Tibial nerve (tissue), 4 donors: ENCODE measurements around the gene PLB1. TPM values are rescaled to one million over a fixed set of nuclear protein-coding genes. Genes with fewer than 3 reads are reported as not detected.

ENCODE experiments used
- DNase-seq, 2 donors: peaks; one replicate each; pipeline ENCODE4 v3.0.0-alpha.2; 2019; ENCODE audit warnings: low spot score in 2 of 2
- H3K27ac ChIP-seq, 4 donors: fragments of 200-600 bp; sonication (generic) in 3 of 4; one replicate each; pipeline ENCODE4 v1.5.1; 2017 to 2019; ENCODE audit warnings: mild to moderate bottlenecking in 1 of 4
- H3K27me3 ChIP-seq, 2 donors: fragments of 200-600 bp; sonication (generic) in 1 of 2; one replicate each; pipeline versions ENCODE4 v1.5.1 to v1.6.0; 2017 to 2019
- H3K36me3 ChIP-seq, 3 donors: fragments of 200-600 bp; sonication (generic); one replicate each; pipeline ENCODE4 v1.5.1; 2018 to 2019
- H3K4me1 ChIP-seq, 4 donors: fragments of 200-600 bp; sonication (generic) in 3 of 4; one replicate each; pipeline ENCODE4 v1.5.1; 2017 to 2019
- H3K4me3 ChIP-seq, 4 donors: fragments of 200-600 bp; sonication (generic) in 3 of 4; one replicate each; pipeline ENCODE4 v1.5.1; 2017 to 2019; ENCODE audit warnings: mild to moderate bottlenecking in 1 of 4, moderate library complexity in 1 of 4
- H3K9me3 ChIP-seq, 4 donors: fragments of 200-600 bp; sonication (generic) in 3 of 4; one replicate each; pipeline ENCODE4 v1.5.1; 2017 to 2019
- CTCF ChIP-seq, 5 experiments: fragments of 200-600 bp in 3 of 5; fragments of 450-650 bp in 2 of 5; sonication (generic) in 3 of 5; IDR thresholded peaks; one replicate each; pipeline ENCODE4 v1.5.1; 2016 to 2019; ENCODE audit warnings: antibody characterized with exemption in 5 of 5, mild to moderate bottlenecking in 3 of 5, moderate library complexity in 2 of 5
- EP300 ChIP-seq, 2 donors: sonication (generic); formaldehyde crosslinking; IDR thresholded peaks; one replicate each; pipeline ENCODE4 v1.6.1; 2017; ENCODE audit warnings: antibody characterized with exemption in 2 of 2, mild to moderate bottlenecking in 1 of 2
- POLR2A ChIP-seq, 2 donors: fragments of 450-650 bp; IDR thresholded peaks; one replicate each; pipeline ENCODE4 v1.6.1; 2017; ENCODE audit warnings: antibody characterized with exemption in 2 of 2, mild to moderate bottlenecking in 2 of 2, moderate library complexity in 2 of 2
- WGBS, 2 donors: methylation state at CpG; one replicate each; pipeline ENCODE4 v1.1.5; 2018; 5-methylcytosine and 5-hydroxymethylcytosine counted together
- total RNA-seq, 4 donors: library from RNA; depleted of rRNA; stranded (reverse); fragments of >200 nt; gene quantifications; one replicate each; pipeline ENCODE4 v1.1.0, GENCODE V29; 2016

Gene PLB1
- total RNA-seq, 4 donors from 2014 or later, result 1.7 to 8.4 (median 4.7) TPM

GRCh38 chr2:28617502-28618184 is 121.8 kb downstream of the PLB1 start:
- Histone ChIP-seq H3K4me1 (peaks cover 3 to 27% (median 23%) of the 10 kb centered on the region in 4 donors), H3K36me3 (no peaks in the 10 kb centered on the region), H3K4me3 (no peak overlapping the region), H3K9me3 (no peaks in the 10 kb centered on the region), H3K27ac (no peak overlapping the region), H3K27me3 (no peaks in the 10 kb centered on the region)
- TF ChIP-seq EP300 (IDR thresholded peaks at IDR 0.05) (no peak), POLR2A (IDR thresholded peaks at IDR 0.05) (no peak), CTCF (IDR thresholded peaks at IDR 0.05) (no peak)
- no peak for DNase-seq
- 87 to 95% methylated on average over 3 of the region's 3 CpGs for WGBS, 2 donors

- no peak overlapping the region for H3K27ac ChIP-seq
- 84% methylated on average over 12 of the region's 12 CpGs for WGBS, 2 donors
- H3K9me3 ChIP-seq, result no peaks in the 10 kb centered on the region
- no peak overlapping the region for H3K4me3 ChIP-seq
- no peaks in the 10 kb centered on the region for H3K27me3 ChIP-seq
- no peak for DNase-seq
- no peak for TF ChIP-seq CTCF (IDR thresholded peaks at IDR 0.05)
- TF ChIP-seq POLR2A (IDR thresholded peaks at IDR 0.05), result no peak
- TF ChIP-seq EP300 (IDR thresholded peaks at IDR 0.05), result no peak
- H3K4me1 ChIP-seq, result peaks cover 3 to 27% (median 23%) of the 10 kb centered on the region in 4 donors
- H3K36me3 ChIP-seq, result no peaks in the 10 kb centered on the region
These were observed 122.6 kb downstream of the PLB1 start for GRCh38 chr2:28618221-28619141.

DNA sequence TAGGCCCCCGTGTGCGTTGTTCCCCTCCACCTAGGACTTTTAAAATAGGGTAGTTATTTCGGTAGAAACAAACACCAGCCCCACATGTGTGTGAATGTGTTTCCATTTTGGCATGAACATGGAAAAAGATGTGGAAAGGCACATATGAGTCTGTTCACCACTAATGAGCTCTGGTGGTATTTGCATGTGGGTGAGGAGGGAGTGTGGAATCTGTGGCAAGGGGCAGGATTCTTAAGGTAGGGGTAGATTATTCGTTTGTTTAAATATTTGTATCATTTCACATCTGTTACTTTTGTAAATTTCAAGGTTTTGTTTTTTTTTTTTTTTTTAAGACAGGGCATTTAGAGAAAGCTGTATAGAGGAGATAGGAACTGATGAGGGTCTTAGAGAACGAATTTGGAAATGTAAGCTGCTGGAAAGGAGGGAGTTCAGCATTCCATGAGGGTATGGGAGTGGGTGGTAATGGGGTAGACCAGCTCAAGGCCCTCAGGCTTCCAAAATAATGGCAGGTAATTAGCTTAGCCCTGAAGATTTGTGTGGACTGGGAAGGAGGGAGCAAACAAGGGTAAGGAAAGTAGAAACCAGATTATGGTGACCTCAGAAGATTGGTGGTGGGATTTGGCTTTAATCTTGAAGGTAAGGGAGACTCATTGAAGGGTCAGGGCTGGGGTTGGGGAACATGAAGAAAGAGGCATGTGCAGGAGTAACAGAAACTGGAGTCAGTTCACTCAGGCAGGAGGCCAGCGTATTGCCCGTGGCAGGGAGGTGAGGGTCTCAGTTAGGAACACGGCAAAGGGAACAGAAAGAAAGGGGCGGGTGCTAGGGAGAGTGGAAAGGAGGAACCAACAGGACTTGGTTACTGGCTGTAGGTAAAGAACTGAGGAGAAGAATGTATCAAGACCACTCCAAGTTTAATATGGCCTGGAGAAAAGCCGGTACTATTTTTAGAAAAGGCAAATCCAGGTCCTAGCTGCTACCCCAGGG is 123.6 kb downstream of the PLB1 start:
- TF ChIP-seq CTCF (IDR thresholded peaks at IDR 0.05) (no peak), EP300 (IDR thresholded peaks at IDR 0.05) (no peak), POLR2A (IDR thresholded peaks at IDR 0.05) (no peak)
- WGBS, 2 donors, result 78 to 81% methylated on average over 10 of the region's 10 CpGs
- Histone ChIP-seq H3K4me3 (no peak overlapping the region), H3K27ac (peak overlapping the region in 2 of 4 donors; percentile 84 to 92), H3K4me1 (peaks cover 3 to 30% (median 25%) of the 10 kb centered on the region in 4 donors), H3K9me3 (no peaks in the 10 kb centered on the region), H3K27me3 (no peaks in the 10 kb centered on the region), H3K36me3 (no peaks in the 10 kb centered on the region)
- DNase-seq, result no peak

DNA sequence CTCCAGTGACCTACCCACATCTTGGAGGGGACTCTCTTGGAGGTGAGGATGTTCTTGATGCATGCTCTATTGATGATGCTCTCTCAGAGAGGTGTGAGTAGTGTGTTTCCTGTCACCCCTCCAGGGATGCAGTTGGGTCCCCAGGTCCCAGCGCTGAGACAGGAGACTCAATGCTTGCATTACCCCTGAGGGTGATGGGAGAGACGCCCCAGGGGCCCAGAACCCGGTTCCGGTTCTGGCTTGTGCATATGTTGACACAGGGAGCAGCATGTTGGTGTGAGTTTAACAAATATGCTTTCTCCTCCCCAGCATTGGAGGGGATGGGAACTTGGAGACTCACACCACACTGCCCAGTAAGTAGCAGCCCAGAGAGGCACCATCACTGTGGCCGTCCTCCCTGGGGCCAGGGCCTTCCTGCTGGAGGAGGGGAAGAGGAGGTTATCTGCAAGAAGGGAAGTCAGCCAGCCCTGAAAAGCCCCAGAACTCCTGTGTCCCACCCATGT is 124.5 kb downstream of the PLB1 start:
- Histone ChIP-seq H3K9me3 (no peaks in the 10 kb centered on the region), H3K27ac (peak overlapping the region; percentile 64 to 92 (median 88)), H3K4me1 (peaks cover 3 to 39% (median 29%) of the 10 kb centered on the region in 4 donors), H3K4me3 (no peak overlapping the region), H3K36me3 (no peaks in the 10 kb centered on the region), H3K27me3 (no peaks in the 10 kb centered on the region)
- WGBS, 2 donors, result 85 to 90% methylated on average over 4 to 5 of the region's 5 CpGs
- TF ChIP-seq POLR2A (IDR thresholded peaks at IDR 0.05) (no peak), EP300 (IDR thresholded peaks at IDR 0.05) (no peak), CTCF (IDR thresholded peaks at IDR 0.05) (no peak)
- DNase-seq, result no peak
